GM11168 (cell line): ENCODE measurements around the gene MYBPH.

Experiments
- in situ Hi-C: fragments of 300-500 bp; cut with MboI; formaldehyde crosslinking; loops from one replicate; pipeline ENCODE4 v1.12.0; 2022; ENCODE audit warnings: low sequenced_read_pairs; ENCODE audit not compliant: unreplicated experiment

Gene MYBPH

DNA sequence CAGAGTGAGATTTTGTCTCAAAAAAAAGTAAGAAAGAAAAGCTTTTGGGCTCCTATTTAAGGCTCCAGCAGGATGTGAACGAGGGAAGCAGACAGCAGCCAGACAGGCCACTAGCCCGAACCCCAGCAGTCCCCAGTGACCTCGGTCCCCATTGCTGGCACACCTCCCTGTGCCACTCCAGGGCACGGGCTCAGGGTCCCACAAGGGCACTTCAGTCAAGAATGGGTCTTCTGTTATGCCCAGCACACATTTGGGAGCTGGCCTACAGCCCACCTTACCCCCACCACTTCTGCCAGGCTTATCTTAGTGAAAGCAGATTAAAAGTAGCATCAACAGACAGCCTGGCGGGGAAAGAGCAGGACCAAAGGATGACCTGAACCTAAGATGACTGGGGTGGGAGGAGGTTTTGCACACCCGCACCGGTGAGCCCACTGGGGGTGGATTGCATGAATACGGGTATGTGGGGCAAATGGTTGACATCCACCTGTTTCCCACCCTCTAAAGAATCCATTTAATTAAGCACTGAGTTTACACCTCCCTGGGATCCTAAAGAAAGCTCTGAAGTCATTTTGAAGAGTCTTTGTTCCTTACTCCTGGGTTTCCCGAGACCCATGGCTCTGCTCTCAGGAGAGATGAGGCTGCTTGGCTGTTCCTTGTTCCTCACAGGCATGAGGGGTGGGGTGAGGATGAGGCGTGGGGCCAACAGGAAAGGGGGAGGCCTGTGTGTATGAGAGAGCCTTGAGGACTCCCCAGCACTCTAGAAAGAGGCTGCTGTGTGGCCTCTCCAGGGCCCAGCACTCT is 6.2 kb upstream of the MYBPH start:
- in situ Hi-C loops, result no loop called here

DNA sequence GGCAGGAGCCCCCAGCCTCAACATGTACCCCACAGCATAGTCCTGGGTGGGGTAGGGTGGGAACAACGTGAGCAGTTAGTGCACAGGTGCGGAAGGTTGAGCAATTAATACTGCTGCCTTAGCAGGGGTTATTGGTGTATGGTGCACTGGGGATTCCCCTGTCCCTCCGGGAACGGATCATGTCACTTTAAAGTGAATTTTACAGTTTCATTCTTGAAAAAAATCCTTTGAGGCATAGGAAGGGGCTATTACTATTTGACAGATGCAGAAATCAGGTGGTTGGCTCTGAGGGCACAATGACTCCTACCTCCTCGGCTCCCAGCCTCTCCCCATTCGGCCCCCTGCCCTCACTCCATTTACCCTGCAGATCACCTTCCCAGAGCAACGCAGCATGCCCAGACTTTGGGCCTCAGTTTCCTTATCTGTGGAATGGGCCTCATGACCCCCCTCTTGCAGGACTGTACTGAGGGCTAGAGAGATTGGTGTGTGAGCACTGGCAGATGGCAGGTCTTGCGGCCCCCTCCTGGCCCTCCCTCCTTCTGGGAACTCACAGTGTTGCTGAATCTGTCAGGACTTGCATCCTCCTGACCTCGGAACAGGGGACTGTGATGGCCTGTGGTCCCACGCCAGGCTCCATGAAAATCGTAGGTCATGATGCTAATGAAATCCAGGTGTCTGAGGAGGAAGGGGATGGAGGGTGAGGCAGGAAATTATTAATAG is 5.1 kb upstream of the MYBPH start:
- in situ Hi-C loops, result no loop called here

DNA sequence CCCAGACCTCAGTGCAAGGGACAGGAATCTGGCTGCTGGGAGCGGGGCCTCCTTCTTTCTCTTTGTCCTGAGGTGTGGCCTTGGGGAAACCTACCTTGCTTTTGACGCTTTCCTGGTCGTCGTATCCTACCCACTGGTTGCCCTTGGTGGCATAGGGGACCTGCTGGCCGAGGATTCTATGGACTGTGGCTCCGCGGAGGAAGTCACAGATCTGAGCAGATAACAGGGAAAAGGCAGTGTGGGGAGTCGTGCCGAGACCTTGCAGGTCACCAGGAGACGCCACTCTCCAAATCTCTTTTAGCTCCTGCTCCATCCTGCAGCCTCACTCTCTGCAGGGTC is 4.0 kb upstream of the MYBPH start:
- in situ Hi-C loops, result no loop called here

DNA sequence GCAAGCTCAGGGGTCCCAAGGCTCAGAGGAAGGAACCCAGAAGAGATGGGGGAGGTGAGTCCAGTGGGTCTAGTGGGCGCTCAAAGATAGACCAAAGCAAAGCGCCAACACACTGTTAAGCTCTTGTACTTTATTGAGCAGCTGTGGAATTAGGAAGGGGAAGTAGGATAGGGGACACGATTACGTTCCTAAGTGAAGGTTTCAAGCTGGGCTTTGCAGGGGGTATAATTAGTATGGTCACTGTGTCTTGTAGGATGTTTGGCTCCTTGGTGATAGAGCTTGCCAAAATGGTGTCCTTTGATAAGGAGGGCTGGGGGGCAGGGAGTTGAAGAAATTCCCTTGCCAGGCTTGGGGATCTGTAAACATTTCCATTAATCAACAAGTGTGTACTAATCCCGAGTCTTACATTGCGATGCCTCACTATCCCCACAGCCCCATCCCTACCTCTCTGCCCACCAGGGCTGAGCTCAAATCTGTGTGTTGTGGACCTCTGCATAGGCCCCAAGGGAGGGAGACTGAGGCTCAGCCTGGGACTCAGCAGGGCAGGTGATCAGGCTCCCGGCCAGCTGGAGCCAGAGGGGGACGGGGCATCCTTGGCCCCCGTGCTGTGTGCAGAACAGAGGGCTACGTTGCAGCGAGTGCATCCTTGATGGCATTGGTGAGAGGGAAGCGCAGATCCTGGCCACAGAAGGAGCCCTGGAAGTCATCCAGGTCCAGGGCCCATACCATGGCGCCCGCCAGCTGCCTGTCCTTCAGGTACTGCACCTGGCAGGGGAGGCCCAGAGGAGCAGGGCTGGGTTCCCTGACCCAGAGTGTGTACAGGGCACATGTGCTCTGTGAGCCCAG is 3.4 kb upstream of the MYBPH start:
- in situ Hi-C loops, result no loop called here

DNA sequence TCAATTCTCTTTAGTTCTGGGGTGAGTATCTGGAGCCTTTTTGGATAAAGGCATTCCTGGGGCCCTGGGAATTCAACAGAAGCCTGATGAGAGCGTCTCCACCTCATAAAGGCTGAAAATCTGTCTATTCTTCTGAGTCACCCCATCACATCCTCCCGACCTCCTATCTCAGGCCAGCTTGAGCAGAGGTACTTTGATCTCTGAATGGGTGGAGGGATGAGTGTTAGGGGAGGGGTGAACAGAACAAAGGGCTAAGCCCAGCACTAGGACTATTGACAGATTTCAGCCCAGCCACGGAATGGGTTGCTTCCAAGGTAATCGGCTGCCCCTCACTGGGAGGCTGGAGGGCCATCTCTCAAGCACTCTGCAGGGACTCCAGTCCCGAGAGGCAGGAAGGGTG is 2.5 kb upstream of the MYBPH start:
- in situ Hi-C loops, result no loop called here

DNA sequence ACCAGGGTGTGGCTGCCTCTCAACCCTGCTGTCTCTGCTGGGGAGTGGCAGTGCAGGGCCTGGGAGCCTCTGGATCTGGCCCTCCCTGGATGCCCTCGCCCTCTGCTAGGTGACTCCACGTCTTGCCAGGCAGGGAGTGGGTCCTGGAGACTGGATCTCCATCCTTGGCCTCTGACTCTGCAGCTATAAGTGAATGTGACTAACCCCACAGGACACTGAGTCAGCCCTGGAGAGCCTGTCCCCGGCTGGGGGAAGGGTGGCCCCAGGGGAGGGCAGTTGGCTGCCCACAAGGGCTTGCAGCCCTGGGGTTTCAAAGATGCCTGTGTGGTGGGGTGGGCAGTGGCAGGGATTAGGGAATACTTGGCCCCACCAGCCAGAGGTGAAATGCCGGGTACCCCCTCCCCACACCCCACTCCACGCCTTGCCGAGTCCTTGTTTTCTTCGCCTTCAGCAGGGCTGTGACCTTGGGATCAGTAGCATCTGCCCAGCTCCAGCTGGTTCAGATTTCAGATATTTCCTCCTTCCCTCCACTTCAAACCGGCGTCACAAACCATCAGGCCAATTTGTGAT is 1.9 kb upstream of the MYBPH start:
- in situ Hi-C loops, result no loop called here

DNA sequence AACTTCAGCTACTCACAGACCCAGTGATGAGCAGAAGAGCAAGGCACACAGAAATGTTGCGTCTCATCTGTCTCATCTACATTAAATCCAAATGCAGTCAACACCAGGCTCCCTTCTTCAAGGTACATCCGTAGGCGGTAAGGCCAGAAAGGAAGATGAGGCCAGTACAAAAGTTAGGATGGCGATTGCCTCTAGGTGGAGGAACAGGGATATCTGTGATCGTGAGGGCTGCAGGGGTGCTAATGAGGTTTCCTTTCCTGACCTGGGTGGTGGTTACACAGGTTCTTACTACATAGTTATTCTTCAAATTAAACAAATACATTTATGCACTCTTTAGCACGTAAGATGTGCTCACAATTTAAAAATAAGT is 1.4 kb upstream of the MYBPH start:
- in situ Hi-C loops, result no loop called here

DNA sequence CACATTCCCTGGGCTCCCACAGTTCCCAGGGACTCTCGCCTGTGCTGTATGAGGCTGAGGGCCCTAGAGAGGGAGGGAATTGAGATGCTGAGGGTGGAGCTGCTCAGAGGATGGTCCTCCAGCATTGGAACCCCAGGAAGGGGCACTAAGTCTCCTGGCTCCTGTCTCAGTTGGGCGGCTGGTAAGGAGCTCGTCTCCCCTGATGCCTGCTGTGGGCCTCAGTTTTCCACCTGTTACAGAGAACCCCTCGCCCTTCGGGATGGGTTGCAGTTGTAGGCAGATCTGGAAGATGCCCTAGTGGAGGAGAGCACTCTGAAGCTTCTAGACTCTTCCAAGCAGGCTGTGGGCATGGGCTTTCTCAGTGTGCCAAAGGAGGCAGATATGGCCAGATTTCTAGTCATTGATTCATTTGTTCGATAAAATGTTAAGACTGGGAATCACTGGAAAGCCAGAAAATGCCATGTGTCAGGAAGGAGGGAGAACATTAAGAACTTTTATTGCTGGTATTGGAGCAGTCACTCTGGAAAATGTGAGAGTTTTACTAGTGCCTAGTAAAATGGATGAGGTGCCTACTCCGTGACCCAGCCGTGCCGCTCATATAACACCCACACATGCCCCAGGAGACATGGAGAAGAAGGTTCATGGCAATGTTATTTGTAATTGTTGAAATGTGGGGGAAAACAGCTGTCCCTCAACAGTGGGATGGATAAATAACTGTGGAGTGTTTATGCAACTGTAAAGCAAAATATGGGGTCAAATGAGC is 828 bp upstream of the MYBPH start:
- in situ Hi-C loops, result no loop called here

DNA sequence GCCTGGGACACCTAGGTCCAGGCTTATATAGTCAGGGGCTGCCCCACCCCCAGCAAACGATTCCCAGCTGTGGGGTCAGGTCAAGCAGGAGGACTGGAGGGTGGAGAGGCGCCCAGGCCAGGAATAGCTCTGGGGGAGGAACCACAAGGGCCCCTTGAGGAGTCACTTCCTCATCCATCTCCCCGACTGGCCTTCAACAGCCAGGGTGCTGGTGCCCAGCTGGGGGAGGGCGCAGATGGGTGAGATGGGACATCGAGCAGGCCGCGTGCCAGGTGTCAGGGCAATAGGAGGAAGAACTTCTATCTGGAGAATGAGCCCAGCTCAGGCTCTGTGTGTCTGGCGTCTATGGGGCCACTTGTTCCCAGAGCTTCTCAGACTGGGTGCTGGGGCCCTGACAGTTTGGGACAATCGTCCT is 208 bp upstream of the MYBPH start:
- in situ Hi-C loops, result no loop called here

DNA sequence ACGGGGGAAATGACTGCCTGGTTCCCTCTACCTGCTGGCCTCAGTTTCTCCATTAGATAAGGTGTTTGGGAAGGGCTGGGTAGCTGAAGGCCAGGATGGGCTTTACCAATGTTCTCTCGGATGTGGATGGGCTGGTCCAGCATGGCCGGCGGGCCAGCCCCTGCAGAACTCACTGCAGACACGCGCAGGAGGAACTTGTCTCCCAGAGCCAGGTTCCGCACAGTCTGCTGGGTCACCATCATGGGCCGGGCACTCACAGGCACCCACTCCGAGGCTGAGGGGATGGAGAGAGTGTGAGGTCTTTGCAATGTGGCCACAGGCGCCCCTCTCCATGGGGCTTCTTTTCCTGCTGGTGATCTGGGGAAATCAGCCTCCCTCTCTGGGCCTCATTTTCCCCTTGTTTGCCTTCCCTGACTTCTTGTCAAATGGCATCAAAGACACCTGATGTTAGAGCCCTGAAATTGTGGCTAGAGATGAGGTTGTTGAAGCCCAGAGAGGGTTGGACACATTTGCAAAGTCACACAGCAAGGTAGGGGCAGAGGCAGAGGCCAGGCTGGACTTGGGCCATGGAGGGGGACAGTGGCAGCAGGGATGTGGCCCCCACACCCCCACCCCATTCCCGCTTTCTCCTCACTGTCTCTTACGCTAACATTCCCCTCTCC is 1.2 kb downstream of the MYBPH start:
- in situ Hi-C loops, result no loop called here

DNA sequence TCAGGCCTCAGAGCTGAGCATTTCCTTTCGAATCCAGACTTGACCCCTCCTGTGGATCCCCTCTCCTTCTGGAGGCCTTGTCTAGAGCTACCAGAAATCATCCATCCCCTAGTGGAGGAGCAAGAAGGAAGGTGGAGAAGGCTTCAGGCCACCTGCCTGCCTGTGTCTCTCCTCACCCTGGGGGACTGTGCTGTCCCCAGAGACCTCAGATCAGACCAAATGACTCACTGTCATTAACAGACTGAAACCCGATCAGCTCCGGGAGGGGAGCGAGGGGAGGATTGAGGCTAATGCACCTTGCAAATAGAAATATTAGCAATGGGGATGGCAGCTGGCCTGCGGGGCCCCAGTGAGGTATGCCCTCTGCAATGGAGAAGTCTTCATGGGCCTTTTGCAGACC is 2.1 kb downstream of the MYBPH start:
- in situ Hi-C loops, result no loop called here

DNA sequence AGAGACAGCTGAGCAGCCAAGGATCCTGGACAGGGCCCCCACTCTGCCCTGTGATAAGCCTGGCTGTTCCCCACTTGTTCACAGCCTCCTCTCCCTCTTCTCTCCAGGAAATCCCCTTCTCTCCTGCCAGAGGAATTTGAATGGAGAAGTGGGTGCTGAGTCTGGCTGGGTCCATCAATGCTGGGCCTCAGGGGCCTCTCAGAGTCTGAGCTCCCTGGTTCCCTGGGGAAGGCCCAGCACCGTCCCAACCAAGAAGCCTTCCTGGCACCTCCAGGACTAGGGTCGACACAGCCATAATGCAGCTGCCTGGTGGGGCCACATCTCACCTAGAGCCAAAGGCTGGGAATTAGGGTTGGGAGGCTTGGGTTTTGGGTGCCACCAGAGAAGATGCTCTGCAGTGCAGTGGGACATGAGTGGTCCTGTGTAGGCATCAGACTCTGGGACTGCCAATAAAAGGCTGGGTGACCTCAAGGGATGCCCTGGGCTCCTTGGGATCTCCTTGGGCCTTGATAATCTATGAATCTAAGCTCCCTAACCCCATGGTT is 2.5 kb downstream of the MYBPH start:
- in situ Hi-C loops, result no loop called here

DNA sequence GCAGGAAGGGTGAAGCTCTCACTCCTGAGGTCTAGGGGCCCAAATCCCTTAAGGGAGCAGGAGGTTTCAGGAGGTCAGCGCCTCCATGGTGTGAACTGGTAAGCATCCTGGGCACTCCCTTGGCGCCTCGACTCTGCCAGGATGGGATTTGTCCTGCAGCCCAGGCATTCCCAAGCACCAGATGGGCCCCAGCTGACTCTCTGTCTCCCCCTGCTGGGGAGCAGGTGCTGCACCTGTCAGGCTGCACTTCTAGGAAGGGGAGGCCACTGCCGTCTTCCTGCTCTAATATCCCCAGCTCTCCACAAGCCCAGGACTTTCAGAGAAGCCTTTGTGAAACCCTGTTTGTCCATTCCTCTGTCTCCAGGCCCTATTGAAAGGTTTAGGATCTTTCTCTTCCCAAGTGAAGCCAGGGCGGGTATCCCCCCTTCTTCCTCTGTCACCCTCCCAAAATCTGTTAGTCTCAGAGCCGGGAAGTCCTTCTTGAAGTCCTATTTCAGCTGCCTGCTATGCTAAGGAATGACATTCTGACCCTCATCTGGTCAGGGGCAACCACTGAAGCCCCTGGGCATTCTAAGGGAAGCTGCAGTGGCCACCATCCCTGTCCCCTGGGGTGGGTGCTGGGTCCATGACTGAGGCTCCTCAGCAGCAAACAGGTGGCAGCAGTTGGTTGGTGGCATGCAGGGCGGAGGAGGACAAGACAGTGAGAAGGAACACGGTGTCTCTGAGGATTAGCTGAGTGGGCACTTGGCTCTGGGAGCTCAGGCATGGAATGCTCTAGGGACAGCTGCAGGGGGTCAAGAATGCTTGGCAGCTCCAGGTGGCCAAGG is 3.2 kb downstream of the MYBPH start:
- in situ Hi-C loops, result no loop called here

DNA sequence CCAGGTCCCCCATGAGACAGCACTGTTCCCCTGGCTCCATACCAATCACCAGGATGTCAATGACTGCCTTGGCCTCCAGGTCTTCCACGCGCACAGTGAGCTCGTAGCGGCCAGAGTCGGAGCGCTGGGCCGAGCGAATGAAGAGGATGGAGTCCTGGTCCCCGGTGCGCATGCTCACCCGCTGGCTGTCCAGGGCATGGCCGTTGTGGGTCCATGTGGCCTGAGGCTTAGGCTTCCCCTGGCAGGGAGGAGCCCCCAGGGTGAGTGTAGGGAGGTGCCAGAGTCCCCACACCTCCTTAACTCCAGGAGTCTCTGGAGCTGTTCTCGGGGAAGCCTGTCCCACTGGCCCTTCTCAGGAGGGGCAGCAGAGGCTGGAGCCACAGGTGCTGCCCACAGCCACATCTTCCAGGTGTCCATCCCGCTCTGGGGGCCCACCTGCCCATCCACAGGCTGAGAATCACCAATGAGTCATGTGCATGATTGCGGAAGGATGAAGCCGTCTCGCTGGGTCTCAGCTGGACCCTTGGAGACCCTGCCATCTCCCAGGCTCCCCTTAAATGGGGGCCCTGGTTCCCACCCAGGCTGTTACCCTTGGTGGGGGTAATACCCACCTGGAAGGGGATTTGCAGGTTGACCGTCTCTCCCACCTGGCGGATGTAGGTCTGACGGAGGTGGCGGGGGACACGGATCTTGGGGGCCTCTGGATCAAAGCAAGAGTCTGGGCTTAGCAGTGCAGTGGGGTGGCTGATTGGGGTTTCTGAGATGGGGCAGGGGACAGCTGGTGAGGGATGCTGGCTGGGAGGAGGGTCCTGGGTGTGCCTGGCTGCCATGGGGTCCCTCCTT is 4.1 kb downstream of the MYBPH start:
- in situ Hi-C loops, result no loop called here

DNA sequence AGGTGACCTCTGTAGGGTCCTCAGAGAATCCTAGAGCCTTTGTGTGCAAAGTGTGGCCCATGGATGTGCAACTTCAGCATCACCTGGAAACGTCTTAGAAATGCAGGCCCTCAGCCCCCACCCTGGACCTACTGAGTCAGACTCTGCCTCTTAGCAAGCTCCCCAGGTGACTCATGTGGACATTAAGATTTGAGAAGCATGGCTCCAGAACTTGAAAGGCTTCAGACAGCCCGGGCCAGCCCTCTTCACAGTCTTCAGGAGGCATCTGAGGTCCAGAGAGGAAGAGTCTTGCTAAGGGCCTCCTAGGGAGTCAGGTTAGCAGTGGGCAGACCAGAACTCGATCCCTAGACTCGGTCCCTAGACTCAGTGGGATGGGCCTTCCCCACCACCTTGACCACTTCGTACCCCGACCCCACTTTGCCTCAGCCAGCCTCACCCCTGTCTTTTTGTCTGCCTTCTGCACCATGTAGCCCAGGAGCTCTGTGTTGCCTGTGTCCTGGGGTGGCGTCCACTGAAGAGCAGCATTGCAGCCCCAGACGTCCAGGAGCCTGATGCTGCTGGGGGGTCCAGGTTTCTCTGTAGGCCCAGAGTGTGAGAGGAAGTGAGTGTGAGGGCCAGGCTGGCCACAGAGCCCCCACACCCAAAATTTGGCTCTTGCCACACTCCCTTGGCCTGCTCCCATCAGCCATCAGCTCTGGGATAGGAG is 4.8 kb downstream of the MYBPH start:
- in situ Hi-C loops, result no loop called here

DNA sequence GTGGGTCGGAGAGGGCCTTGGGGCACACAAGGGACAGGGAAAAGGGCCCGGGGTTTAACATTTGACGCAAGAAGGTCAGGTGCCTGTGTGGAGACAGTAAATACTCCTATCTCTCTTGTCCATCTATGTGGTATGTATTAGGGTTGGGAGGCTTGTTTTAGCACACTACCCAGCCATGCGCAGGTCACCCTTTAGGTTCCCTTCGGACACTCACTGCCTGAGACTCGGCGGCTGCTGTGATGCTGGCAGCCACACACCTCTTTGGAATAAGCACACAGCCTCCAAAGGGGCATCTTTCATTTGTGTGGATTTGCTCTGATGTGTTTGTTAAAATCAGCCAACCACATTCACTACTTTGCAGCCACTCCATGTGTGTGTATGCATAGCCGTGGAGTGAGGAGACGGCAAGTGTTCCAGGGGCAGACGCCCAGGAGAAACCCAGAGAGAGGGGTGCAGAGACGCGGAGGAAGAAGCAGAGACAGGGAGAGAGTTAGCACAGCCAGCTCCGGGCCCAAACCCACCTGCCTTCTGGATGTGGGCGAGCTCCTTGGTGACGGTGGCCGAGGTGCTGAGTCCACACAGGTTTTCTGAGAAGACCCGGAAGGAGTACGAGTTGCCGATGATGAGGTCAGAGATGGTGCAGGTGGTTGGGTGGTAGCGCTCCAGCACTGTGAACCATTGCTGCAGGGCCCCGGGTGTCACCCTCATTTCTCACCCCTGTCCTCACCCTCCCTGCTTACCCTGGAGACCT is 5.7 kb downstream of the MYBPH start:
- in situ Hi-C loops, result no loop called here
